GM12878 (cell line): ENCODE results near the gene PHF8. TPM values are rescaled to one million over a fixed set of nuclear protein-coding genes. Genes with fewer than 3 reads are reported as not detected.

ENCODE experiments used
- ATAC-seq: fragments of 200-7000 bp; cut with Tn5 transposase; 3 replicates; pipeline ENCODE4 v1.9.1; 2020; ENCODE audit warnings: mild to moderate bottlenecking, moderate library complexity
- BruUV-seq: library from RNA; stranded (reverse); fragments of 400-500 nt; replicated peaks from 2 replicates; lab custom pipeline; 2021; lab: Mats Ljungman, UMichigan
- CTCF ChIA-PET: fragments of 300-600 bp; sonication (Branson Sonifier 250); formaldehyde crosslinking; extraction: SDS; loops from one replicate; lab custom pipeline; 2021; ENCODE audit warnings: inconsistent platforms; lab: Yijun Ruan, JAX
- POLR2A ChIA-PET: fragments of 350-600 bp; formaldehyde crosslinking; extraction: SDS; loops from one replicate; lab custom pipeline; 2021; ENCODE audit warnings: inconsistent platforms; lab: Charles Lee
- RAD21 ChIA-PET: fragments of 300-600 bp; sonication (Branson Sonifier 250); formaldehyde crosslinking; loops from one replicate; lab custom pipeline; 2023; ENCODE audit warnings: antibody characterized with exemption; ENCODE audit not compliant: unreplicated experiment; lab: Charles Lee
- SMC1A ChIA-PET: fragments of 300-600 bp; sonication (Branson Sonifier 250); formaldehyde crosslinking; loops from one replicate; lab custom pipeline; 2023; ENCODE audit not compliant: unreplicated experiment, uncharacterized antibody; lab: Charles Lee
- DNase-seq: peaks from one replicate; pipeline ENCODE4 v3.0.0-alpha.2; 2011; ENCODE audit warnings: low read depth, low spot score
- FAIRE-seq: peaks from 3 replicates; lab custom pipeline; 2011; peaks lifted over from hg19 to GRCh38; lab: Jason Lieb, UNC
- H2AFZ ChIP-seq: 2 replicates; pipeline ENCODE4 v1.6.0; 2011; ENCODE audit warnings: low read depth, low read length, control low read depth; ENCODE audit not compliant: control insufficient read depth
- H3K27ac ChIP-seq: 2 replicates; pipeline ENCODE4 v1.5.1; 2011; ENCODE audit warnings: control low read depth; ENCODE audit not compliant: control insufficient read depth, insufficient read depth
- H3K27me3 ChIP-seq, 2 experiments: replicated peaks in 1 of 2; 2 replicates each; pipeline versions ENCODE4 v1.6.0 to v1.6.1; 2011; ENCODE audit warnings: low read length in 1 of 2; ENCODE audit not compliant: control insufficient read depth in 2 of 2, insufficient read depth in 2 of 2
- H3K36me3 ChIP-seq, 2 experiments: 2 replicates each; pipeline ENCODE4 v1.5.1; 2011; ENCODE audit warnings: low read length in 1 of 2; ENCODE audit not compliant: control insufficient read depth in 2 of 2, insufficient read depth in 2 of 2
- H3K4me1 ChIP-seq: 2 replicates; pipeline ENCODE4 v1.6.1; 2011; ENCODE audit warnings: mild to moderate bottlenecking, low read length, moderate library complexity, mixed read lengths; ENCODE audit not compliant: control insufficient read depth, insufficient read depth
- H3K4me2 ChIP-seq: 2 replicates; pipeline ENCODE4 v1.6.0; 2011; ENCODE audit warnings: control low read depth; ENCODE audit not compliant: control insufficient read depth, insufficient read depth
- H3K4me3 ChIP-seq: fragments of 200-600 bp; sonication (generic); 2 replicates; pipeline ENCODE4 v1.5.1; 2016
- H3K79me2 ChIP-seq: 2 replicates; pipeline ENCODE4 v1.6.0; 2011; ENCODE audit warnings: low read length; ENCODE audit not compliant: control insufficient read depth, insufficient read depth
- H3K9ac ChIP-seq: 2 replicates; pipeline ENCODE4 v1.8.0; 2011; ENCODE audit warnings: low read length, control low read depth, mixed read lengths; ENCODE audit not compliant: control insufficient read depth, insufficient read depth
- H3K9me3 ChIP-seq: replicated peaks from 3 replicates; pipeline ENCODE4 v1.5.1; 2011; ENCODE audit warnings: mild to moderate bottlenecking, low read length; ENCODE audit not compliant: control insufficient read depth, insufficient read depth
- H4K20me1 ChIP-seq: 2 replicates; pipeline ENCODE4 v1.6.0; 2011; ENCODE audit not compliant: control insufficient read depth, insufficient read depth
- CTCF ChIP-seq, 3 experiments: IDR thresholded peaks in 2 of 3; conservative IDR thresholded peaks in 1 of 3; 2 replicates each; pipeline ENCODE4 v1.5.1; 2011; ENCODE audit warnings: low read depth in 3 of 3, low read length in 3 of 3, mild to moderate bottlenecking in 3 of 3, control low read depth in 2 of 3, moderate library complexity in 2 of 3, inconsistent platforms in 1 of 3, mixed read lengths in 1 of 3; ENCODE audit not compliant: control insufficient read depth in 2 of 3, insufficient read depth in 1 of 3; ENCODE audit errors: extremely low read depth in 1 of 3
- GATAD2B ChIP-seq: fragments of 450-650 bp; conservative IDR thresholded peaks from 2 replicates; pipeline ENCODE4 v1.6.1; 2017; ENCODE audit warnings: low read depth, mild to moderate bottlenecking, moderate library complexity
- IRF4 ChIP-seq: IDR thresholded peaks from 2 replicates; pipeline ENCODE4 v1.6.1; 2011; ENCODE audit warnings: low read depth, low read length
- LARP7 ChIP-seq: fragments of 450-650 bp; IDR thresholded peaks from 2 replicates; pipeline ENCODE4 v1.6.1; 2017; ENCODE audit warnings: mild to moderate bottlenecking
- RELA ChIP-seq: fragments of 450-650 bp; IDR thresholded peaks from 2 replicates; pipeline ENCODE4 v1.8.0; 2014; ENCODE audit warnings: borderline replicate concordance; ENCODE audit not compliant: partially characterized antibody
- SP1 ChIP-seq: IDR thresholded peaks from one replicate; pipeline ENCODE4 v1.6.1; 2011; ENCODE audit warnings: low read depth, low read length
- SREBF1 ChIP-seq: IDR thresholded peaks from 2 replicates; pipeline ENCODE4 v1.6.1; 2012; ENCODE audit warnings: mild to moderate bottlenecking, low read length
- STAT1 ChIP-seq: fragments of 450-650 bp; conservative IDR thresholded peaks from 2 replicates; pipeline ENCODE4 v1.6.1; 2014; ENCODE audit warnings: antibody characterized with exemption, mild to moderate bottlenecking
- SUPT20H ChIP-seq: IDR thresholded peaks from 2 replicates; pipeline ENCODE4 v1.6.1; 2011; ENCODE audit warnings: low read depth, mild to moderate bottlenecking, low read length, moderate library complexity, borderline replicate concordance; ENCODE audit not compliant: control insufficient read depth
- TCF3 ChIP-seq: IDR thresholded peaks from 2 replicates; pipeline ENCODE4 v1.6.1; 2012; ENCODE audit warnings: low read depth, mild to moderate bottlenecking, low read length, borderline replicate concordance; ENCODE audit not compliant: insufficient read depth
- USF1 ChIP-seq: IDR thresholded peaks from 2 replicates; pipeline ENCODE4 v1.6.1; 2011; ENCODE audit warnings: borderline replicate concordance, low read depth, mild to moderate bottlenecking, moderate library complexity, mixed read lengths, low read length; ENCODE audit not compliant: insufficient read depth; ENCODE audit errors: extremely low read length
- ZBTB40 ChIP-seq: fragments of 450-650 bp; IDR thresholded peaks from 2 replicates; pipeline ENCODE4 v1.6.1; 2016; ENCODE audit warnings: mild to moderate bottlenecking, moderate library complexity, borderline replicate concordance
- ZNF592 ChIP-seq: fragments of 450-650 bp; IDR thresholded peaks from 2 replicates; pipeline ENCODE4 v1.6.1; 2017; ENCODE audit warnings: mild to moderate bottlenecking, moderate library complexity
- WGBS: methylation state at CpG from one replicate; pipeline ENCODE4 v1.1.6; 2016; ENCODE audit warnings: low lambda C conversion rate; ENCODE audit not compliant: insufficient replicate concordance, insufficient coverage; ENCODE audit errors: missing lambda C conversion rate; 5-methylcytosine and 5-hydroxymethylcytosine counted together
- in situ Hi-C: fragments of 300-500 bp; cut with MboI; formaldehyde crosslinking; loops from 9 replicates; pipeline ENCODE4 v1.14.3; 2018; ENCODE audit warnings: mixed read lengths
- intact Hi-C: fragments of 100-400 bp; cut with micrococcal nuclease; formaldehyde crosslinking; loops from one replicate; pipeline ENCODE4 v1.14.2; 2022; ENCODE audit not compliant: unreplicated experiment
- polyA plus RNA-seq, 11 experiments: library from polyadenylated mRNA; depleted of rRNA in 4 of 11; unstranded in 6 of 11; stranded (reverse) in 5 of 11; fragments of >200 nt; fragmentation: Nextera tagmentation in 4 of 11; fragmentation: Illumina TruSeq in 1 of 11; extraction: Ambion mirVana in 4 of 11; extraction: Trizol in 1 of 11; gene quantifications; 1 replicate in 1 of 11; 2 replicates in 10 of 11; pipeline versions ENCODE4 v1.2.1 to v1.2.3, GENCODE V29; 2011 to 2016; ENCODE audit warnings: inconsistent platforms in 2 of 11, missing spikeins in 2 of 11, low read depth in 1 of 11
- total RNA-seq, 4 experiments: library from RNA; depleted of rRNA in 3 of 4; stranded (reverse); fragments of >200 nt in 3 of 4; fragmentation: Illumina TruSeq in 1 of 4; extraction: Trizol in 1 of 4; gene quantifications; 2 replicates each; pipeline versions ENCODE4 v1.2.1 to v1.2.3, GENCODE V29; 2013 to 2021

PHF8 gene
- total and polyA plus RNA-seq, 10 of the 15 experiments (the other 5 are each of a cell fraction or from before 2014, with no cell fraction given) = 2.4 to 23.7 (median 12.7) TPM

GRCh38 chrX:54085666-54086065 lies 41.4 kb upstream of the PHF8 start:
- Histone ChIP-seq H3K4me2 (no peak overlapping the region), H3K27ac (no peak overlapping the region), H2AFZ (no peak overlapping the region), H3K9ac (no peak overlapping the region), H3K4me3 (no peak overlapping the region)
- SMC1A ChIA-PET = no interaction called here
- BruUV-seq = no TSS peak
- no peak for FAIRE-seq
- no peak for DNase-seq
- in situ Hi-C loops = no loop called here
- TF ChIP-seq ZNF592 = no peak
- TF ChIP-seq IRF4 = no peak
- no peak for TF ChIP-seq SP1
- no peak for TF ChIP-seq TCF3
- TF ChIP-seq SREBF1 = no peak
- TF ChIP-seq USF1 = no peak
- TF ChIP-seq STAT1 = no peak
- TF ChIP-seq ZBTB40 = no peak
- TF ChIP-seq GATAD2B = no peak
- TF ChIP-seq RELA = no peak
- no peak for TF ChIP-seq SUPT20H
- TF ChIP-seq CTCF (IDR thresholded peaks at IDR 0.05 in 2 of 3, conservative IDR thresholded peaks at IDR 0.05 in 1 of 3; ENCODE audit: control insufficient read depth in 2 of 3, extremely low read depth in 1 of 3, insufficient read depth in 1 of 3, low read depth in 3 of 3, low read length in 3 of 3) = no peak
- TF ChIP-seq LARP7 = no peak
- TF ChIP-seq, all 136 proteins: peak for 0
- CTCF ChIA-PET = no interaction called here
- no peaks in the 10 kb centered on the region for H3K9me3 ChIP-seq
- no peaks in the 10 kb centered on the region for H3K36me3 ChIP-seq
- RAD21 ChIA-PET = no interaction called here
- H3K4me1 ChIP-seq = no peaks in the 10 kb centered on the region
- no peaks in the 10 kb centered on the region for H4K20me1 ChIP-seq
- WGBS = 56% methylated on average over 6 of the region's 6 CpGs
- POLR2A ChIA-PET = no interaction called here
- intact Hi-C loops = no loop called here
- ATAC-seq = no peak
- no peaks in the 10 kb centered on the region for H3K27me3 ChIP-seq
- H3K79me2 ChIP-seq = no peaks in the 10 kb centered on the region
